HEK293 (cell line): ENCODE data around the gene SDC3.

Experiments used
- AEBP2 ChIP-seq: fragments of 450-650 bp; formaldehyde crosslinking; IDR thresholded peaks from 2 replicates; pipeline ENCODE4 v1.5.1; 2016; ENCODE audit warnings: missing biosample characterization, missing genetic modification characterization, borderline replicate concordance
- CTCF ChIP-seq: fragments of 450-650 bp; formaldehyde crosslinking; IDR thresholded peaks from 2 replicates; pipeline ENCODE4 v1.5.1; 2016; ENCODE audit warnings: missing biosample characterization, missing genetic modification characterization
- ELK4 ChIP-seq: IDR thresholded peaks from 2 replicates; pipeline ENCODE4 v1.6.1; 2011; ENCODE audit warnings: mild to moderate bottlenecking, low read depth, low read length, borderline replicate concordance
- ZFP37 ChIP-seq: fragments of 450-650 bp; formaldehyde crosslinking; IDR thresholded peaks from 2 replicates; pipeline ENCODE4 v1.5.1; 2016; ENCODE audit warnings: missing biosample characterization, missing genetic modification characterization
- ZNF214 ChIP-seq: fragments of 450-650 bp; formaldehyde crosslinking; IDR thresholded peaks from 2 replicates; pipeline ENCODE4 v1.5.1; 2017; ENCODE audit warnings: missing biosample characterization, mild to moderate bottlenecking, missing genetic modification characterization, borderline replicate concordance
- ZNF24 ChIP-seq: fragments of 450-650 bp; formaldehyde crosslinking; IDR thresholded peaks from 2 replicates; pipeline ENCODE4 v1.5.1; 2016; ENCODE audit warnings: missing biosample characterization, missing genetic modification characterization
- ZNF248 ChIP-seq: fragments of 450-650 bp; formaldehyde crosslinking; IDR thresholded peaks from 2 replicates; pipeline ENCODE4 v1.5.1; 2017; ENCODE audit warnings: missing biosample characterization, missing genetic modification characterization
- ZNF416 ChIP-seq: fragments of 450-650 bp; formaldehyde crosslinking; IDR thresholded peaks from 2 replicates; pipeline ENCODE4 v1.5.1; 2016; ENCODE audit warnings: missing biosample characterization, missing genetic modification characterization
- ZNF529 ChIP-seq: fragments of 450-650 bp; formaldehyde crosslinking; IDR thresholded peaks from 2 replicates; pipeline ENCODE4 v1.5.1; 2017; ENCODE audit warnings: missing genetic modification characterization, missing biosample characterization; ENCODE audit not compliant: insufficient replicate concordance
- ZNF76 ChIP-seq: fragments of 450-650 bp; formaldehyde crosslinking; IDR thresholded peaks from 2 replicates; pipeline ENCODE4; 2016; ENCODE audit warnings: low read depth, missing biosample characterization, missing genetic modification characterization, borderline replicate concordance
- TF ChIP-seq, protein P1 (sequence below): sonication (generic); formaldehyde crosslinking; IDR thresholded peaks from 2 replicates; pipeline ENCODE4 v1.8.1; 2022; ENCODE audit warnings: mild to moderate bottlenecking, moderate library complexity, missing genetic modification reagents
- TF ChIP-seq, protein P2 (sequence below): fragments of 450-650 bp; formaldehyde crosslinking; IDR thresholded peaks from 2 replicates; pipeline ENCODE4 v1.5.1; 2016; ENCODE audit warnings: missing biosample characterization, missing genetic modification characterization

DNA sequence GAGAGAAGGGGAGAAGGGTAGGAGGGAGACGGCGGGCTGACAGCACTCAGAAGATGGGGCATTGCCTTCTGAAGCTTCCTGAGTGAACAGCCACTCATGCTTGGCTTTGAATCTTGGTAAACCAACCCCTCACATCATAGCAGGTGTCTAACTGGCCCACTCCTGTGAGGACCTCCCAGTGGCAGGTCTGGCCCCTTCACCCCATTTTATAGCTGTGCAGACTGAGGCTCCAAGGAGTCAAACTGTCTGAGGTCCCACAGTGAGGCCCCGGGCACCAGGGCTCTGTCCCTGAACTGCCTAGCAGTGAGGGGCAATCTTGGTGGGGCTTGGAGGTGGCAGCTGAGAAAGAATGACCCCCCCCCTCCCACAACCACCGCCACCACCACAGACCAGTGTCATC is 41.0 kb downstream of the SDC3 start:
- no peak for TF ChIP-seq CTCF (tag by site-specific recombination)
- TF ChIP-seq, protein P1, sequence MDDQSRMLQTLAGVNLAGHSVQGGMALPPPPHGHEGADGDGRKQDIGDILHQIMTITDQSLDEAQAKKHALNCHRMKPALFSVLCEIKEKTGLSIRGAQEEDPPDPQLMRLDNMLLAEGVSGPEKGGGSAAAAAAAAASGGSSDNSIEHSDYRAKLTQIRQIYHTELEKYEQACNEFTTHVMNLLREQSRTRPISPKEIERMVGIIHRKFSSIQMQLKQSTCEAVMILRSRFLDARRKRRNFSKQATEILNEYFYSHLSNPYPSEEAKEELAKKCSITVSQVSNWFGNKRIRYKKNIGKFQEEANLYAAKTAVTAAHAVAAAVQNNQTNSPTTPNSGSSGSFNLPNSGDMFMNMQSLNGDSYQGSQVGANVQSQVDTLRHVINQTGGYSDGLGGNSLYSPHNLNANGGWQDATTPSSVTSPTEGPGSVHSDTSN (CRISPR knock-in tag) = no peak
- TF ChIP-seq ZNF248 (tag by site-specific recombination) = no peak
- TF ChIP-seq ELK4 = no peak
- no peak for TF ChIP-seq ZNF416 (tag by site-specific recombination)
- TF ChIP-seq ZNF214 = no peak
- TF ChIP-seq ZFP37 (tag by site-specific recombination) = no peak
- no peak for TF ChIP-seq ZNF24 (tag by site-specific recombination)
- no peak for TF ChIP-seq ZNF529
- no peak for TF ChIP-seq AEBP2 (tag by site-specific recombination)
- no peak for TF ChIP-seq ZNF76
- TF ChIP-seq, protein P2, sequence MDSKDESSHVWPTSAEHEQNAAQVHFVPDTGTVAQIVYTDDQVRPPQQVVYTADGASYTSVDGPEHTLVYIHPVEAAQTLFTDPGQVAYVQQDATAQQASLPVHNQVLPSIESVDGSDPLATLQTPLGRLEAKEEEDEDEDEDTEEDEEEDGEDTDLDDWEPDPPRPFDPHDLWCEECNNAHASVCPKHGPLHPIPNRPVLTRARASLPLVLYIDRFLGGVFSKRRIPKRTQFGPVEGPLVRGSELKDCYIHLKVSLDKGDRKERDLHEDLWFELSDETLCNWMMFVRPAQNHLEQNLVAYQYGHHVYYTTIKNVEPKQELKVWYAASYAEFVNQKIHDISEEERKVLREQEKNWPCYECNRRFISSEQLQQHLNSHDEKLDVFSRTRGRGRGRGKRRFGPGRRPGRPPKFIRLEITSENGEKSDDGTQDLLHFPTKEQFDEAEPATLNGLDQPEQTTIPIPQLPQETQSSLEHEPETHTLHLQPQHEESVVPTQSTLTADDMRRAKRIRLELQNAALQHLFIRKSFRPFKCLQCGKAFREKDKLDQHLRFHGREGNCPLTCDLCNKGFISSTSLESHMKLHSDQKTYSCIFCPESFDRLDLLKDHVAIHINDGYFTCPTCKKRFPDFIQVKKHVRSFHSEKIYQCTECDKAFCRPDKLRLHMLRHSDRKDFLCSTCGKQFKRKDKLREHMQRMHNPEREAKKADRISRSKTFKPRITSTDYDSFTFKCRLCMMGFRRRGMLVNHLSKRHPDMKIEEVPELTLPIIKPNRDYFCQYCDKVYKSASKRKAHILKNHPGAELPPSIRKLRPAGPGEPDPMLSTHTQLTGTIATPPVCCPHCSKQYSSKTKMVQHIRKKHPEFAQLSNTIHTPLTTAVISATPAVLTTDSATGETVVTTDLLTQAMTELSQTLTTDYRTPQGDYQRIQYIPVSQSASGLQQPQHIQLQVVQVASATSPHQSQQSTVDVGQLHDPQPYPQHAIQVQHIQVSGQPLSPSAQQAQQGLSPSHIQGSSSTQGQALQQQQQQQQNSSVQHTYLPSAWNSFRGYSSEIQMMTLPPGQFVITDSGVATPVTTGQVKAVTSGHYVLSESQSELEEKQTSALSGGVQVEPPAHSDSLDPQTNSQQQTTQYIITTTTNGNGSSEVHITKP (tag by site-specific recombination) = no peak
